Gastroesophageal sphincter (tissue), 4 donors: Measurements from ENCODE around the gene PIP5K1C. TPM values are rescaled to one million over a fixed set of nuclear protein-coding genes. Genes with fewer than 3 reads are reported as not detected.
A peak's percentile ranks its signal among the peaks of the same experiment; 100 is the strongest.

Experiments used
- ATAC-seq: fragments of 150-250 bp; one replicate; pipeline ENCODE4 v1.9.1; 2016; ENCODE audit warnings: mild to moderate bottlenecking, moderate library complexity
- H3K27ac ChIP-seq, 4 donors: fragments of 200-600 bp; sonication (generic) in 3 of 4; 1 replicate in 3 of 4; 2 replicates in 1 of 4; pipeline ENCODE4 v1.5.1; 2016 to 2019
- H3K27me3 ChIP-seq: fragments of 200-600 bp; sonication (generic); one replicate; pipeline ENCODE4 v1.5.1; 2019
- H3K36me3 ChIP-seq, 2 donors: fragments of 200-600 bp; sonication (generic); one replicate each; pipeline ENCODE4 v1.5.1; 2019; ENCODE audit warnings: control low read depth in 1 of 2
- H3K4me1 ChIP-seq, 3 donors: fragments of 200-600 bp; sonication (generic); 1 replicate in 2 of 3; 2 replicates in 1 of 3; pipeline ENCODE4 v1.5.1; 2016 to 2019; ENCODE audit warnings: control low read depth in 2 of 3
- H3K4me3 ChIP-seq, 2 donors: fragments of 200-600 bp; sonication (generic); one replicate each; pipeline ENCODE4 v1.5.1; 2019; ENCODE audit warnings: mild to moderate bottlenecking in 1 of 2, moderate library complexity in 1 of 2
- H3K9me3 ChIP-seq, 3 donors: fragments of 200-600 bp; sonication (generic); one replicate each; pipeline ENCODE4 v1.5.1; 2017 to 2019; ENCODE audit warnings: control low read depth in 2 of 3
- EP300 ChIP-seq: sonication (generic); formaldehyde crosslinking; IDR thresholded peaks from one replicate; pipeline ENCODE4 v1.6.1; 2017; ENCODE audit warnings: antibody characterized with exemption, mild to moderate bottlenecking
- POLR2A ChIP-seq, 2 donors: fragments of 450-650 bp; IDR thresholded peaks; one replicate each; pipeline ENCODE4 v1.6.1; 2017; ENCODE audit warnings: antibody characterized with exemption in 2 of 2, mild to moderate bottlenecking in 2 of 2, moderate library complexity in 1 of 2
- POLR2AphosphoS5 ChIP-seq: sonication (generic); formaldehyde crosslinking; IDR thresholded peaks from one replicate; pipeline ENCODE4 v1.6.1; 2017; ENCODE audit warnings: antibody characterized with exemption
- WGBS, 2 donors: methylation state at CpG; one replicate each; pipeline ENCODE4 v1.1.5; 2018; ENCODE audit warnings: low coverage in 1 of 2; 5-methylcytosine and 5-hydroxymethylcytosine counted together
- total RNA-seq, 4 donors: library from RNA; depleted of rRNA; stranded (reverse); fragments of >200 nt; gene quantifications; one replicate each; pipeline ENCODE4 v1.1.0, GENCODE V29; 2016
- TF ChIP-seq, protein P1 (sequence below), 4 experiments: fragments of 200-600 bp in 2 of 4; fragments of 450-650 bp in 2 of 4; sonication (generic) in 1 of 4; IDR thresholded peaks; one replicate each; pipeline ENCODE4 v1.5.1; 2017 to 2019; ENCODE audit warnings: antibody characterized with exemption in 4 of 4, mild to moderate bottlenecking in 2 of 4, moderate library complexity in 2 of 4

The PIP5K1C gene
- total RNA-seq, 4 donors from 2014 or later = 50.8 to 165 (median 61.5) TPM

GRCh38 chr19:3674784-3675543 lies 25.3 kb downstream of the PIP5K1C start:
- Histone ChIP-seq H3K9me3 (no peaks in the 10 kb centered on the region), H3K27ac (peak overlapping the region in 3 of 4 donors; percentile 92 to 100 (median 99)), H3K4me3 (no peak overlapping the region), H3K36me3 (peaks cover 0 to 20% of the 10 kb centered on the region in 2 donors), H3K4me1 (peaks cover 2 to 68% (median 15%) of the 10 kb centered on the region in 3 donors), H3K27me3 (no peaks in the 10 kb centered on the region)
- 52 to 72% methylated on average over 9 to 11 of the region's 13 CpGs for WGBS, 2 donors
- no peak for ATAC-seq
- TF ChIP-seq, protein P1, sequence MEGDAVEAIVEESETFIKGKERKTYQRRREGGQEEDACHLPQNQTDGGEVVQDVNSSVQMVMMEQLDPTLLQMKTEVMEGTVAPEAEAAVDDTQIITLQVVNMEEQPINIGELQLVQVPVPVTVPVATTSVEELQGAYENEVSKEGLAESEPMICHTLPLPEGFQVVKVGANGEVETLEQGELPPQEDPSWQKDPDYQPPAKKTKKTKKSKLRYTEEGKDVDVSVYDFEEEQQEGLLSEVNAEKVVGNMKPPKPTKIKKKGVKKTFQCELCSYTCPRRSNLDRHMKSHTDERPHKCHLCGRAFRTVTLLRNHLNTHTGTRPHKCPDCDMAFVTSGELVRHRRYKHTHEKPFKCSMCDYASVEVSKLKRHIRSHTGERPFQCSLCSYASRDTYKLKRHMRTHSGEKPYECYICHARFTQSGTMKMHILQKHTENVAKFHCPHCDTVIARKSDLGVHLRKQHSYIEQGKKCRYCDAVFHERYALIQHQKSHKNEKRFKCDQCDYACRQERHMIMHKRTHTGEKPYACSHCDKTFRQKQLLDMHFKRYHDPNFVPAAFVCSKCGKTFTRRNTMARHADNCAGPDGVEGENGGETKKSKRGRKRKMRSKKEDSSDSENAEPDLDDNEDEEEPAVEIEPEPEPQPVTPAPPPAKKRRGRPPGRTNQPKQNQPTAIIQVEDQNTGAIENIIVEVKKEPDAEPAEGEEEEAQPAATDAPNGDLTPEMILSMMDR (IDR thresholded peaks at IDR 0.05) = no peak
- no peak for TF ChIP-seq POLR2A (IDR thresholded peaks at IDR 0.05)
- no peak for TF ChIP-seq POLR2AphosphoS5
- no peak for TF ChIP-seq EP300

DNA sequence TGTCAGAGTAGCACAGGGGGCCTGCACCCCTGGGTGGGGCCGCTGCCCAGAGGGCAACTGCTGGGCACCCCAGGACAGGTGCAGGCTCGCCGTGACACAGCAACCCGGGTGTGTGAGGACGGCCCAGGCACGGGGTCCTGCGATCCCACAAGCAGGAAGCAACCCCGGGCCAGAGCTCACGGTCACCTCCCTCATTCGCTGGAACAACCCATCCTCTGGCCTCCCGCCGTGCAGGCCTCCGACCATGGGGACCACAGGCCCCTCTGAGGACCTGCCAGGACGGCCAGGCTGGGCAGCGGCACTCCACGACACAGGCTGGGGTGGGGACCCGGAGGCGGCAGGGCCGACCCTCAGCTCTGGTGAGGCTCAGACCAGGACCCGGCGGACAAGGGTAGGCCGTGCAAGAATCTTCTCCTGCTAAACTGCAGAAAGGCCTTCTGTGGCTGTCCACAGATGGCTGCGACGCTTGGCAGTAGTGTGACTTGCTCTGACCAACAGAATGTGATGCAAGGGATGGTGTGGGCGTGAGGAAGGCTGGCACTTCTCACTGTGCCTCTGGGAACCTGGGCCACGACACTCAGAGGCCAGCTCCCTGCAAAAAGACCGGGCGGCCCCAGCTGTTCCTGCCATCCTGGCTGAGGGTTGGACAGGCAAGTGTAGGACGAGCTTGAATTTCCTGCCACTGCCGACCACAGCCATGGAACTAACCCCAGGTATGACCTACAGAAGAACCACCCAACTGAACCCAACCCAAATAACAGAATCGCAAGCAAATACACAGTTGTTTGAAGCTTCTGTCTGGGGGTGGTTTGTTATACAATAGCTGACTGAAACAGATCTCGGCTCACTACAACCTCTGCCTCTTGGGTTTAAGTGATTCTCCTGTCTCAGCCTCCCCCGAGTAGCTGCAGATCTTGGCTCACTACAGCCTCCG lies 26.5 kb downstream of the PIP5K1C start:
- Histone ChIP-seq H3K4me1 (peaks cover 2 to 80% (median 27%) of the 10 kb centered on the region in 3 donors), H3K36me3 (peaks cover 0 to 10% of the 10 kb centered on the region in 2 donors), H3K27ac (peak overlapping the region in 3 of 4 donors; percentile 92 to 100 (median 99)), H3K4me3 (no peak overlapping the region), H3K27me3 (no peaks in the 10 kb centered on the region), H3K9me3 (no peaks in the 10 kb centered on the region)
- no peak for ATAC-seq
- 75 to 93% methylated on average over 5 to 6 of the region's 34 CpGs for WGBS, 2 donors
- TF ChIP-seq EP300 (no peak), POLR2A (IDR thresholded peaks at IDR 0.05) (no peak), POLR2AphosphoS5 (no peak)
- TF ChIP-seq, protein P1 (IDR thresholded peaks at IDR 0.05) = no peak

- Histone ChIP-seq H3K27ac (peak overlapping the region; percentile 92 to 100 (median 98)), H3K27me3 (no peaks in the 10 kb centered on the region), H3K36me3 (peaks cover 0 to 10% of the 10 kb centered on the region in 2 donors), H3K4me3 (no peak overlapping the region), H3K4me1 (peaks cover 2 to 88% (median 35%) of the 10 kb centered on the region in 3 donors), H3K9me3 (no peaks in the 10 kb centered on the region)
- TF ChIP-seq, protein P1 (IDR thresholded peaks at IDR 0.05) = no peak
- TF ChIP-seq POLR2AphosphoS5 (no peak), EP300 (no peak), POLR2A (IDR thresholded peaks at IDR 0.05) (no peak)
- no peak for ATAC-seq
- WGBS, 2 donors = 79% methylated on average over 7 of the region's 13 CpGs; no CpG with 5 or more reads in 1 of the 2 donors
These were observed 27.3 kb downstream of the PIP5K1C start for GRCh38 chr19:3672993-3673392.

GRCh38 chr19:3672575-3672948 lies 27.7 kb downstream of the PIP5K1C start:
- 54% methylated on average over 6 of the region's 8 CpGs; no CpG with 5 or more reads in 1 of the 2 donors for WGBS, 2 donors
- Histone ChIP-seq H3K27ac (peak overlapping the region; percentile 92 to 100 (median 98)), H3K36me3 (peaks cover 0 to 10% of the 10 kb centered on the region in 2 donors)

More at GRCh38 chr19:3672575-3672948, 27.7 kb downstream of the PIP5K1C start:
- Histone ChIP-seq H3K27me3 (no peaks in the 10 kb centered on the region), H3K4me1 (peaks cover 2 to 92% (median 39%) of the 10 kb centered on the region in 3 donors), H3K9me3 (no peaks in the 10 kb centered on the region), H3K4me3 (no peak overlapping the region)
- no peak for ATAC-seq
- no peak for TF ChIP-seq EP300
- no peak for TF ChIP-seq POLR2A (IDR thresholded peaks at IDR 0.05)
- TF ChIP-seq POLR2AphosphoS5 = no peak
- TF ChIP-seq, protein P1 (IDR thresholded peaks at IDR 0.05) = no peak
